ENCODE results near the gene UNC79.

UNC79 gene

GRCh38 chr14:93675651-93676050 lies 244.9 kb downstream of the UNC79 start:
- DNase-seq: no peak

GRCh38 chr14:93676416-93676958 lies 245.7 kb downstream of the UNC79 start:
- DNase-seq: no peak

GRCh38 chr14:93682459-93682858 lies 251.7 kb downstream of the UNC79 start:
- DNase-seq: no peak

GRCh38 chr14:93683226-93683625 lies 252.5 kb downstream of the UNC79 start:
- no peak for DNase-seq

- DNase-seq: no peak
These were observed 254.6 kb downstream of the UNC79 start for GRCh38 chr14:93685121-93685895.

- DNase-seq: no peak
These were observed 255.5 kb downstream of the UNC79 start for GRCh38 chr14:93686268-93686667.

GRCh38 chr14:93688239-93688666 lies 257.5 kb downstream of the UNC79 start:
- no peak for DNase-seq

GRCh38 chr14:93688820-93689219 lies 258.1 kb downstream of the UNC79 start:
- DNase-seq: no peak

GRCh38 chr14:93690146-93690545 lies 259.4 kb downstream of the UNC79 start:
- DNase-seq: no peak

GRCh38 chr14:93691042-93691780 lies 260.5 kb downstream of the UNC79 start:
- no peak for DNase-seq

- no peak for DNase-seq
These were observed 263.2 kb downstream of the UNC79 start for GRCh38 chr14:93693914-93694313.

- DNase-seq: no peak
These were observed 270.2 kb downstream of the UNC79 start for GRCh38 chr14:93700928-93701327.

GRCh38 chr14:93701562-93701961 lies 270.8 kb downstream of the UNC79 start:
- no peak for DNase-seq

GRCh38 chr14:93702946-93703345 lies 272.2 kb downstream of the UNC79 start:
- DNase-seq: no peak

- DNase-seq: no peak
These were observed 273.2 kb downstream of the UNC79 start for GRCh38 chr14:93703941-93704340.

- DNase-seq: no peak
These were observed 274.9 kb downstream of the UNC79 start for GRCh38 chr14:93705513-93706156.

GRCh38 chr14:93706360-93706955 lies 275.7 kb downstream of the UNC79 start:
- no peak for DNase-seq

GRCh38 chr14:93707475-93707874 lies 276.7 kb downstream of the UNC79 start:
- no peak for DNase-seq

GRCh38 chr14:93708311-93708734 lies 277.6 kb downstream of the UNC79 start:
- no peak for DNase-seq

- DNase-seq: no peak
These were observed 278.1 kb downstream of the UNC79 start for GRCh38 chr14:93708800-93709199.

GRCh38 chr14:93709249-93709648 lies 278.5 kb downstream of the UNC79 start:
- DNase-seq: no peak

- no peak for DNase-seq
These were observed 281.5 kb downstream of the UNC79 start for GRCh38 chr14:93712079-93712837.
